ENCODE measurements around the gene TGIF2.

The TGIF2 gene

GRCh38 chr20:36571564-36572504, 1.6 kb upstream of the TGIF2 start:
- peak; percentile 13 for DNase-seq (ENCODE audit: low spot score)
- in situ Hi-C loops (cut with MboI; ENCODE audit: low sequenced_read_pairs, unreplicated experiment), result no loop called here
- no peak for TF ChIP-seq CTCF (IDR thresholded peaks at IDR 0.05; ENCODE audit: borderline replicate concordance, control extremely low read depth, extremely low read depth, insufficient read depth, missing control alignments)

GRCh38 chr20:36572701-36573102, 695 bp upstream of the TGIF2 start:
- DNase-seq (ENCODE audit: low spot score), result peak; percentile 48
- no peak for TF ChIP-seq CTCF (IDR thresholded peaks at IDR 0.05; ENCODE audit: borderline replicate concordance, control extremely low read depth, extremely low read depth, insufficient read depth, missing control alignments)
- in situ Hi-C loops (cut with MboI; ENCODE audit: low sequenced_read_pairs, unreplicated experiment), result no loop called here

GRCh38 chr20:36573798-36574365, 485 bp downstream of the TGIF2 start:
- peak; percentile 72 for DNase-seq (ENCODE audit: low spot score)
- TF ChIP-seq CTCF (IDR thresholded peaks at IDR 0.05; ENCODE audit: borderline replicate concordance, control extremely low read depth, extremely low read depth, insufficient read depth, missing control alignments), result no peak
- in situ Hi-C loops (cut with MboI; ENCODE audit: low sequenced_read_pairs, unreplicated experiment), result no loop called here

- peak; percentile 64 for DNase-seq (ENCODE audit: low spot score)
- in situ Hi-C loops (cut with MboI; ENCODE audit: low sequenced_read_pairs, unreplicated experiment), result no loop called here
- TF ChIP-seq CTCF (IDR thresholded peaks at IDR 0.05; ENCODE audit: borderline replicate concordance, control extremely low read depth, extremely low read depth, insufficient read depth, missing control alignments), result no peak
These were observed 1.2 kb downstream of the TGIF2 start for GRCh38 chr20:36574366-36575135.

- in situ Hi-C loops (cut with MboI; ENCODE audit: low sequenced_read_pairs, unreplicated experiment), result no loop called here
- peak; percentile 12 for DNase-seq (ENCODE audit: low spot score)
- TF ChIP-seq CTCF (IDR thresholded peaks at IDR 0.05; ENCODE audit: borderline replicate concordance, control extremely low read depth, extremely low read depth, insufficient read depth, missing control alignments), result no peak
These were observed 2.7 kb downstream of the TGIF2 start for GRCh38 chr20:36576081-36576445.

GRCh38 chr20:36578356-36579041, 5.1 kb downstream of the TGIF2 start:
- DNase-seq (ENCODE audit: low spot score), result peak; percentile 7
- in situ Hi-C loops (cut with MboI; ENCODE audit: low sequenced_read_pairs, unreplicated experiment), result no loop called here
- no peak for TF ChIP-seq CTCF (IDR thresholded peaks at IDR 0.05; ENCODE audit: borderline replicate concordance, control extremely low read depth, extremely low read depth, insufficient read depth, missing control alignments)

Measured in GM13976 (cell line).